Measurements from ENCODE around the gene SERINC4. TPM values are rescaled to one million over a fixed set of nuclear protein-coding genes. Genes with fewer than 3 reads are reported as not detected.

The SERINC4 gene
- total and polyA plus RNA-seq, 9 of the 15 experiments (the other 6 are each of a cell fraction or from before 2014, with no cell fraction given): 0.14 to 0.86 (median 0.18) TPM; not detected in 2

DNA sequence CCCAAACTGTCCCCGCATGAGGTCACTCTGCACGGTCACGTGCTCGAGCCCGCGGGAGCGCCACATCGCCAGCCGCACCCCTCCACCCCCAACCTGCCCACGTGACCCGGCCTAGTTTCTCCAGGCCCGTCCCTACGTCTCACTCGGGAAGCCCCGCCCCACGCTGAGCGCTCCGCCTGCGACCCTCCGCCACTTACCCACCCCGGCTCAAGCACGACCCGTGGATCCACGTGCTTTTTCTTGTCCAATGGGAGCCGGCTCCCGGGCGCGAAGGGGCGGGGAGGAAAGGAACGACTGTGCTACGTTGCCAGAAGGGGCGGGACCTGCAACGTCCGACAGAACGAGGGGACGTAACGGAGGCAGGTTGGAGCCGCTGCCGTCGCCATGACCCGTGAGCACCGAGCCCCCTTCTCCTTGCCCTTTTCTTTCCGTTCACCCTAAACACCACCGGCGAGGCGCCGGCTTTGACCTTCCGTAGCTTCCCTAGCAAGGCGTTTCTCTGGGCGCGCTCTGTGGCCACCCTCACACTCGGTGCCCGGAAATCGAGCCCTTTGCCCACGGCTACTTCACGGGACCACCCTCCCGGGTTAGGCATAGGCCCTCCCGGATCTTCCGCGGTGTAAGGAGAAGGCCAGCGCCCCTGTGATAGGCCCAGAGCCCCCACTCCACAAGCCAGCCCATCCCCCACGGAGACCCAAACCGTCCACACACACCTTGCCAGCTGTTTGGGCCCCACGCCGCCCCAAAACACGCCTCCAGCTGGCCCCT, 7.8 kb downstream of the SERINC4 start, which contains the start of gene SERF2 (continued):
- TF ChIP-seq, protein P1, sequence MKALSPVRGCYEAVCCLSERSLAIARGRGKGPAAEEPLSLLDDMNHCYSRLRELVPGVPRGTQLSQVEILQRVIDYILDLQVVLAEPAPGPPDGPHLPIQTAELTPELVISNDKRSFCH (CRISPR knock-in tag; IDR thresholded peaks at IDR 0.05): no peak
- TF ChIP-seq, protein P1 (tag; IDR thresholded peaks at IDR 0.05): peak; percentile 70; the same call in 1 of the 2 replicates
- TF ChIP-seq, protein P2, sequence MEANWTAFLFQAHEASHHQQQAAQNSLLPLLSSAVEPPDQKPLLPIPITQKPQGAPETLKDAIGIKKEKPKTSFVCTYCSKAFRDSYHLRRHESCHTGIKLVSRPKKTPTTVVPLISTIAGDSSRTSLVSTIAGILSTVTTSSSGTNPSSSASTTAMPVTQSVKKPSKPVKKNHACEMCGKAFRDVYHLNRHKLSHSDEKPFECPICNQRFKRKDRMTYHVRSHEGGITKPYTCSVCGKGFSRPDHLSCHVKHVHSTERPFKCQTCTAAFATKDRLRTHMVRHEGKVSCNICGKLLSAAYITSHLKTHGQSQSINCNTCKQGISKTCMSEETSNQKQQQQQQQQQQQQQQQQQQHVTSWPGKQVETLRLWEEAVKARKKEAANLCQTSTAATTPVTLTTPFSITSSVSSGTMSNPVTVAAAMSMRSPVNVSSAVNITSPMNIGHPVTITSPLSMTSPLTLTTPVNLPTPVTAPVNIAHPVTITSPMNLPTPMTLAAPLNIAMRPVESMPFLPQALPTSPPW (CRISPR knock-in tag; IDR thresholded peaks at IDR 0.05): peak; percentile 89
- TF ChIP-seq MYBL2 (IDR thresholded peaks at IDR 0.05; ENCODE audit: low read depth) (no peak), MYBL2 (CRISPR knock-in tag; IDR thresholded peaks at IDR 0.05; ENCODE audit: borderline replicate concordance) (no peak), OTX1 (CRISPR knock-in tag; IDR thresholded peaks at IDR 0.05) (peak; percentile 20; the same call in 1 of the 2 replicates), RNF2 (IDR thresholded peaks at IDR 0.05) (peak; percentile 80; the same call in 1 of the 2 replicates), ZEB2 (IDR thresholded peaks at IDR 0.05) (0 out of 2 replicates have a peak, but pooled peaks have one; percentile 52), POLR2A (conservative IDR thresholded peaks at IDR 0.05) (peak; percentile 98), CBX3 (IDR thresholded peaks at IDR 0.05; ENCODE audit: borderline replicate concordance in 1 of 2, low read length in 2 of 2) (peak in 1 of 2 experiments; percentile 69; a peak in 1 of 3 replicates), PURB (CRISPR knock-in tag; IDR thresholded peaks at IDR 0.05; ENCODE audit: low read depth) (no peak), ETS2 (tag; IDR thresholded peaks at IDR 0.05; ENCODE audit: borderline replicate concordance, poor library complexity, severe bottlenecking) (no peak)
- TF ChIP-seq, protein P3, sequence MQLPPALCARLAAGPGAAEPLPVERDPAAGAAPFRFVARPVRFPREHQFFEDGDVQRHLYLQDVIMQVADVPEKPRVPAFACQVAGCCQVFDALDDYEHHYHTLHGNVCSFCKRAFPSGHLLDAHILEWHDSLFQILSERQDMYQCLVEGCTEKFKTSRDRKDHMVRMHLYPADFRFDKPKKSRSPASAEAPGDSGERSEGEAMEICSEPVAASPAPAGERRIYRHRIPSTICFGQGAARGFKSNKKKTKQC (CRISPR knock-in tag; IDR thresholded peaks at IDR 0.05): peak; percentile 53; the same call in 1 of the 2 replicates
- TF ChIP-seq, protein P4, sequence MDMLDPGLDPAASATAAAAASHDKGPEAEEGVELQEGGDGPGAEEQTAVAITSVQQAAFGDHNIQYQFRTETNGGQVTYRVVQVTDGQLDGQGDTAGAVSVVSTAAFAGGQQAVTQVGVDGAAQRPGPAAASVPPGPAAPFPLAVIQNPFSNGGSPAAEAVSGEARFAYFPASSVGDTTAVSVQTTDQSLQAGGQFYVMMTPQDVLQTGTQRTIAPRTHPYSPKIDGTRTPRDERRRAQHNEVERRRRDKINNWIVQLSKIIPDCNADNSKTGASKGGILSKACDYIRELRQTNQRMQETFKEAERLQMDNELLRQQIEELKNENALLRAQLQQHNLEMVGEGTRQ (CRISPR knock-in tag; IDR thresholded peaks at IDR 0.05): peak; percentile 97
- TF ChIP-seq, protein P5, sequence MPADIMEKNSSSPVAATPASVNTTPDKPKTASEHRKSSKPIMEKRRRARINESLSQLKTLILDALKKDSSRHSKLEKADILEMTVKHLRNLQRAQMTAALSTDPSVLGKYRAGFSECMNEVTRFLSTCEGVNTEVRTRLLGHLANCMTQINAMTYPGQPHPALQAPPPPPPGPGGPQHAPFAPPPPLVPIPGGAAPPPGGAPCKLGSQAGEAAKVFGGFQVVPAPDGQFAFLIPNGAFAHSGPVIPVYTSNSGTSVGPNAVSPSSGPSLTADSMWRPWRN (IDR thresholded peaks at IDR 0.05; ENCODE audit: low read depth): no peak
- TF ChIP-seq, protein P6, sequence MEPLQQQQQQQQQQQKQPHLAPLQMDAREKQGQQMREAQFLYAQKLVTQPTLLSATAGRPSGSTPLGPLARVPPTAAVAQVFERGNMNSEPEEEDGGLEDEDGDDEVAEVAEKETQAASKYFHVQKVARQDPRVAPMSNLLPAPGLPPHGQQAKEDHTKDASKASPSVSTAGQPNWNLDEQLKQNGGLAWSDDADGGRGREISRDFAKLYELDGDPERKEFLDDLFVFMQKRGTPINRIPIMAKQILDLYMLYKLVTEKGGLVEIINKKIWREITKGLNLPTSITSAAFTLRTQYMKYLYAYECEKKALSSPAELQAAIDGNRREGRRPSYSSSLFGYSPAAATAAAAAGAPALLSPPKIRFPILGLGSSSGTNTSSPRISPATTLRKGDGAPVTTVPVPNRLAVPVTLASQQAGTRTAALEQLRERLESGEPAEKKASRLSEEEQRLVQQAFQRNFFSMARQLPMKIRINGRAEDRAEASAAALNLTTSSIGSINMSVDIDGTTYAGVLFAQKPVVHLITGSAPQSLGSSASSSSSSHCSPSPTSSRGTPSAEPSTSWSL (CRISPR knock-in tag; IDR thresholded peaks at IDR 0.05; ENCODE audit: borderline replicate concordance): no peak
- TF ChIP-seq, protein P7, sequence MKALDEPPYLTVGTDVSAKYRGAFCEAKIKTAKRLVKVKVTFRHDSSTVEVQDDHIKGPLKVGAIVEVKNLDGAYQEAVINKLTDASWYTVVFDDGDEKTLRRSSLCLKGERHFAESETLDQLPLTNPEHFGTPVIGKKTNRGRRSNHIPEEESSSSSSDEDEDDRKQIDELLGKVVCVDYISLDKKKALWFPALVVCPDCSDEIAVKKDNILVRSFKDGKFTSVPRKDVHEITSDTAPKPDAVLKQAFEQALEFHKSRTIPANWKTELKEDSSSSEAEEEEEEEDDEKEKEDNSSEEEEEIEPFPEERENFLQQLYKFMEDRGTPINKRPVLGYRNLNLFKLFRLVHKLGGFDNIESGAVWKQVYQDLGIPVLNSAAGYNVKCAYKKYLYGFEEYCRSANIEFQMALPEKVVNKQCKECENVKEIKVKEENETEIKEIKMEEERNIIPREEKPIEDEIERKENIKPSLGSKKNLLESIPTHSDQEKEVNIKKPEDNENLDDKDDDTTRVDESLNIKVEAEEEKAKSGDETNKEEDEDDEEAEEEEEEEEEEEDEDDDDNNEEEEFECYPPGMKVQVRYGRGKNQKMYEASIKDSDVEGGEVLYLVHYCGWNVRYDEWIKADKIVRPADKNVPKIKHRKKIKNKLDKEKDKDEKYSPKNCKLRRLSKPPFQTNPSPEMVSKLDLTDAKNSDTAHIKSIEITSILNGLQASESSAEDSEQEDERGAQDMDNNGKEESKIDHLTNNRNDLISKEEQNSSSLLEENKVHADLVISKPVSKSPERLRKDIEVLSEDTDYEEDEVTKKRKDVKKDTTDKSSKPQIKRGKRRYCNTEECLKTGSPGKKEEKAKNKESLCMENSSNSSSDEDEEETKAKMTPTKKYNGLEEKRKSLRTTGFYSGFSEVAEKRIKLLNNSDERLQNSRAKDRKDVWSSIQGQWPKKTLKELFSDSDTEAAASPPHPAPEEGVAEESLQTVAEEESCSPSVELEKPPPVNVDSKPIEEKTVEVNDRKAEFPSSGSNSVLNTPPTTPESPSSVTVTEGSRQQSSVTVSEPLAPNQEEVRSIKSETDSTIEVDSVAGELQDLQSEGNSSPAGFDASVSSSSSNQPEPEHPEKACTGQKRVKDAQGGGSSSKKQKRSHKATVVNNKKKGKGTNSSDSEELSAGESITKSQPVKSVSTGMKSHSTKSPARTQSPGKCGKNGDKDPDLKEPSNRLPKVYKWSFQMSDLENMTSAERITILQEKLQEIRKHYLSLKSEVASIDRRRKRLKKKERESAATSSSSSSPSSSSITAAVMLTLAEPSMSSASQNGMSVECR (CRISPR knock-in tag; IDR thresholded peaks at IDR 0.05): peak; percentile 81; the same call in 1 of the 2 replicates
